ENCODE results near the gene KLF5.

KLF5 gene

GRCh38 chr13:73073050-73073449, 14.2 kb downstream of the KLF5 start:
- ChIA-PET CTCF (interaction anchor here (0.6 kb wide), 1 partner anchor 149 kb away, joined by 3 read pairs; no protein-coding TSS in a partner anchor), POLR2A (ENCODE audit: low non-redundant PET) (no interaction called here)
- no peak for DNase-seq (ENCODE audit: low spot score)
- no peak overlapping the region for H3K27ac ChIP-seq
- TF ChIP-seq, protein P1, sequence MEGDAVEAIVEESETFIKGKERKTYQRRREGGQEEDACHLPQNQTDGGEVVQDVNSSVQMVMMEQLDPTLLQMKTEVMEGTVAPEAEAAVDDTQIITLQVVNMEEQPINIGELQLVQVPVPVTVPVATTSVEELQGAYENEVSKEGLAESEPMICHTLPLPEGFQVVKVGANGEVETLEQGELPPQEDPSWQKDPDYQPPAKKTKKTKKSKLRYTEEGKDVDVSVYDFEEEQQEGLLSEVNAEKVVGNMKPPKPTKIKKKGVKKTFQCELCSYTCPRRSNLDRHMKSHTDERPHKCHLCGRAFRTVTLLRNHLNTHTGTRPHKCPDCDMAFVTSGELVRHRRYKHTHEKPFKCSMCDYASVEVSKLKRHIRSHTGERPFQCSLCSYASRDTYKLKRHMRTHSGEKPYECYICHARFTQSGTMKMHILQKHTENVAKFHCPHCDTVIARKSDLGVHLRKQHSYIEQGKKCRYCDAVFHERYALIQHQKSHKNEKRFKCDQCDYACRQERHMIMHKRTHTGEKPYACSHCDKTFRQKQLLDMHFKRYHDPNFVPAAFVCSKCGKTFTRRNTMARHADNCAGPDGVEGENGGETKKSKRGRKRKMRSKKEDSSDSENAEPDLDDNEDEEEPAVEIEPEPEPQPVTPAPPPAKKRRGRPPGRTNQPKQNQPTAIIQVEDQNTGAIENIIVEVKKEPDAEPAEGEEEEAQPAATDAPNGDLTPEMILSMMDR (conservative IDR thresholded peaks at IDR 0.05; ENCODE audit: low read depth), result no peak

GRCh38 chr13:73074014-73074413, 15.2 kb downstream of the KLF5 start:
- POLR2A ChIA-PET (ENCODE audit: low non-redundant PET), result no interaction called here
- CTCF ChIA-PET, result no interaction called here
- TF ChIP-seq, protein P1 (conservative IDR thresholded peaks at IDR 0.05; ENCODE audit: low read depth), result no peak
- DNase-seq (ENCODE audit: low spot score), result no peak
- H3K27ac ChIP-seq, result no peak overlapping the region

- ChIA-PET CTCF (interaction anchor here (0.6 to 0.7 kb wide), 2 partner anchors 281 to 345 kb away, joined by 3 to 4 read pairs; no protein-coding TSS in a partner anchor), POLR2A (ENCODE audit: low non-redundant PET) (no interaction called here)
- DNase-seq (ENCODE audit: low spot score), result no peak
- TF ChIP-seq, protein P1 (conservative IDR thresholded peaks at IDR 0.05; ENCODE audit: low read depth), result no peak
- H3K27ac ChIP-seq, result no peak overlapping the region
Measured at GRCh38 chr13:73074926-73075325, 16.1 kb downstream of the KLF5 start.

GRCh38 chr13:73075546-73075945, 16.7 kb downstream of the KLF5 start:
- POLR2A ChIA-PET (ENCODE audit: low non-redundant PET), result no interaction called here
- TF ChIP-seq, protein P1 (conservative IDR thresholded peaks at IDR 0.05; ENCODE audit: low read depth), result no peak
- CTCF ChIA-PET, result interaction anchor here (0.7 kb wide), 1 partner anchor 280 kb away, joined by 3 read pairs; no protein-coding TSS in a partner anchor
- no peak for DNase-seq (ENCODE audit: low spot score)
- peak overlapping the region; percentile 40; the same call in 1 of the 2 replicates for H3K27ac ChIP-seq

DNA sequence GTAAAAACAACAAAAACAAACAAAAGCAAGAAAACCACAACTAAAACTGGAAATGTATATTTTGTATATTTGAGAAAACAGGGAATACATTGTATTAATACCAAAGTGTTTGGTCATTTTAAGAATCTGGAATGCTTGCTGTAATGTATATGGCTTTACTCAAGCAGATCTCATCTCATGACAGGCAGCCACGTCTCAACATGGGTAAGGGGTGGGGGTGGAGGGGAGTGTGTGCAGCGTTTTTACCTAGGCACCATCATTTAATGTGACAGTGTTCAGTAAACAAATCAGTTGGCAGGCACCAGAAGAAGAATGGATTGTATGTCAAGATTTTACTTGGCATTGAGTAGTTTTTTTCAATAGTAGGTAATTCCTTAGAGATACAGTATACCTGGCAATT, 17.1 kb downstream of the KLF5 start:
- DNase-seq (ENCODE audit: low spot score), result no peak
- TF ChIP-seq, protein P1 (conservative IDR thresholded peaks at IDR 0.05; ENCODE audit: low read depth), result no peak
- ChIA-PET CTCF (no interaction called here), POLR2A (ENCODE audit: low non-redundant PET) (no interaction called here)
- peak overlapping the region; percentile 40; the same call in 1 of the 2 replicates for H3K27ac ChIP-seq

GRCh38 chr13:73077865-73078264, 19.1 kb downstream of the KLF5 start:
- DNase-seq (ENCODE audit: low spot score), result no peak
- CTCF ChIA-PET, result no interaction called here
- H3K27ac ChIP-seq, result peak overlapping the region; percentile 50
- POLR2A ChIA-PET (ENCODE audit: low non-redundant PET), result no interaction called here
- TF ChIP-seq, protein P1 (conservative IDR thresholded peaks at IDR 0.05; ENCODE audit: low read depth), result no peak

- no peak overlapping the region for H3K27ac ChIP-seq
- ChIA-PET POLR2A (ENCODE audit: low non-redundant PET) (no interaction called here), CTCF (no interaction called here)
- DNase-seq (ENCODE audit: low spot score), result no peak
- TF ChIP-seq, protein P1 (conservative IDR thresholded peaks at IDR 0.05; ENCODE audit: low read depth), result no peak
Measured at GRCh38 chr13:73079359-73079758, 20.6 kb downstream of the KLF5 start.

Data from RWPE1 (cell line).